ENCODE data around the gene ZNF337. TPM values are rescaled to one million over a fixed set of nuclear protein-coding genes. Genes with fewer than 3 reads are reported as not detected.
"Not testable (repeated sequence)": the region's sequence is repeated elsewhere in the genome, so short reads cannot be mapped to it uniquely, and the experiment has no call there.

ZNF337 gene
- total RNA-seq, 2 donors from 2014 or later, result 14.8 to 16.2 TPM

DNA sequence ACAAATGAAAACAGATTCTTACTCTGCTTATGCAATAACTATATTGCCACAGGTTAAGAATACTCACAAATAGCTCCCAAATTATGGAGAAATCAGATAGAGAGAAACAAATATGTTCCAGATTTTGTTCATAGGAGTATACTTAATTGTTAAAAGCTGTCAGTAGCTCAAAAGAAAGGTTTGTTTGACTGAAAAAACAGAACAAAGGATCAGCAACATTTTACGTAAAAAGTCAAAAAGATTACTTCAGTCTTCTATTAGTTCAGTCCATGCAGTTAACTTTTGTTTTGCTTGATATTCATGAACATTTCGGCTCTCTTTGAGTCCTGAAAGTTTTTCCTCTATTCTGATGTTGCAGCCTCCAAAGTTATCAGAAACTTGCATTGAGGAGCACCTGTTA lies 59.4 kb downstream of the ZNF337 start:
- Mint-ChIP-seq H3K36me3 (ENCODE audit: low read depth) (peaks cover 2% of the 10 kb centered on the region), H3K27ac (no peak overlapping the region), H3K27me3 (no peaks in the 10 kb centered on the region), H3K4me3 (no peak overlapping the region), H3K4me1 (peaks cover 3% of the 10 kb centered on the region)
- no peaks in the 10 kb centered on the region for H3K9me3 ChIP-seq (ENCODE audit: control insufficient read depth, low read length, poor library complexity, severe bottlenecking)
- ATAC-seq (no peak), DNase-seq (no peak)

DNA sequence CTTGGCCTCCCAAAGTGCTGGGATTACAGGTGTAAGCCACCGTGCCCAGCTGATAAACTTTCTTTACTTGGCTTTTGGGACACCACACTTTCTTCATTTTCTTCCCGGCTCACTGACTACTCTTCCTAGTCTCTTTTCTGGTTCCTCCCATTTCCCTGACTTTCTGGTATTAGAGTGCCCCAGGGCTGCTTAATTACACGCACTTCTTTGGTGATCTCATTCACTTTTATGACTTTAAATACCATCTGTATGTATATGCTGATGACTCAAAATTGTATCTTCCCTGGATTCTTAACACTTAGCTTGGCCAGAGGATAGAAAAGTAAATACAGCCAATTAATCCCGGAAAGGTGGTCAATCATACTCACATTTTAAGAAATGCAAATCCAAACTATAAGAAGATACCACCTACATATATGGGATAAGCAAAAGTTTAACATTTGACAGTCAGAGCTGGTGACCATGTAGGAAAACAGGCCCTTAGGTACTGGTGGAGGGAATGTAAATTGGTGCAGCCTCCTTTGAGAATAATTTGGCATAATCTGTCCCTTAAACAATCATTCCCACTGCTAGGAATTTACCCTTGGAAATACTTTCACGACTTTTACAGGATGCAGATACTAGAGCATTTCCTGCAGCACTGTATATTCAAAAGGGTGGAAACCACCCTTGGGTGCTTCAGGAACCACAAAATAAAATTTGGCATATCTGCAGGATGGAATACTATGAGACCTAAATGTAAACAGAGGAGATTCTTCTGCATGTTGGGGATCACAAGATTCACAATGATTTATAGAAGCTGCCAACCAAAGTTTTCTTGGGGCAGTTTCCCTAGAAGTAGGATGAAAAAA lies 63.5 kb downstream of the ZNF337 start:
- no peak overlapping the region for H3K27ac Mint-ChIP-seq
- H3K36me3 Mint-ChIP-seq (ENCODE audit: low read depth), result peaks cover 2% of the 10 kb centered on the region

DNA sequence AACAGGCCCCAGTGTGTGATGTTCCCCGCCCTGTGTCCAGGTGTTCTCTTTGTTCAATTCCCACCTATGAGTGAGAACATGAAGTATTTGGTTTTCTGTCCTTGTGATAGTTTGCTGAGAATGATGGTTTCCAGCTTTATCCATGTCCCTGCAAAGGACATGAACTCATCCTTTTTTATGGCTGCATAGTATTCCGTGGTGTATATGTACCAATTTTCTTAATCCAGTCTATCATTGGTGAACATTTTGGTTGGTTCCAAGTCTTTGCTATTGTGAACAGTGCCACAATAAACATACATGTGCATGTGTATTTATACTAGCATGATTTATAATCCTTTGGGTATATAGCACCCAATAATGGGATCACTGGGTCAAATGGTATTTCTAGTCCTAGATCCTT lies 66.0 kb downstream of the ZNF337 start:
- H3K4me3 Mint-ChIP-seq; ATAC-seq; H3K27ac Mint-ChIP-seq; H3K36me3 Mint-ChIP-seq (ENCODE audit: low read depth); DNase-seq; H3K9me3 ChIP-seq (ENCODE audit: control insufficient read depth, low read length, poor library complexity, severe bottlenecking); H3K27me3 Mint-ChIP-seq: not testable (repeated sequence)
- peaks cover 11% of the 10 kb centered on the region for H3K4me1 Mint-ChIP-seq

More for the DNA sequence above, 63.5 kb downstream of the ZNF337 start:
- ATAC-seq (no peak), DNase-seq (no peak)
- H3K9me3 ChIP-seq (ENCODE audit: control insufficient read depth, low read length, poor library complexity, severe bottlenecking), result no peaks in the 10 kb centered on the region
- Mint-ChIP-seq H3K27me3 (no peaks in the 10 kb centered on the region), H3K4me1 (peaks cover 5% of the 10 kb centered on the region), H3K4me3 (no peak overlapping the region)

DNA sequence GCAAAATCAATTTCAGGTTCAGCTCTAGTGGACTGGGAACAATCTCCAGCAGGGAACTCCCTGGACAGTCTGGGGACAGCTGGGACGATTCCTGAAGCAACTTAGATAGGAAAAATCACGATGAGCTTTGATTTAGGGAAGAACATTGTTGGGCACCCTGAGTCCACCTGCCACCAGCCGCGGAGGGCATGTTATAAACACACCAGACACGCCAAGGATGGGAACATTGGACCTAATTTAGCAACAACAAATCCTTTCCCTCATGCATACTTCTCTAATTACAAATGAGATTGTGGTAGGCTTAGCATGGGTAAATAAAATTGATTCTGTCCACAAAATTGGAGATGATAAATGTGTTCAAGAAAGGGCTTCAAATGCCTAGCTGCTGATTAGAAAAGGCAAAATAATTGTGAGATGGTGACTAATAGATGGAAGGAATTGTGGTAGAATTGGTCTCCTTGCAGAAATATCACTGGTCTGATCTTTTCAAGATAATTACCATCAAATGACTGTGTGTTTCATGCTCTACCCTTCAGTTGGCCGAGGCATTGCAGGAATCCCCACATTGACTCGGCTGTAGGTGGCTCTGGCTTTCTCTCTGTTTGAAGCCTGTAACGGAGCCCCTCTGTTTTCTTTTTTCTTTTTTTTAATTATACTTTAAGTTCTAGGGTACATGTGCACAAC lies 66.7 kb downstream of the ZNF337 start:
- peaks cover 11% of the 10 kb centered on the region for H3K4me1 Mint-ChIP-seq
- no peak overlapping the region for H3K4me3 Mint-ChIP-seq
- H3K36me3 Mint-ChIP-seq (ENCODE audit: low read depth), result peaks cover 2% of the 10 kb centered on the region
- DNase-seq, result no peak
- ATAC-seq, result no peak
- H3K27ac Mint-ChIP-seq, result no peak overlapping the region
- H3K27me3 Mint-ChIP-seq, result no peaks in the 10 kb centered on the region
- no peaks in the 10 kb centered on the region for H3K9me3 ChIP-seq (ENCODE audit: control insufficient read depth, low read length, poor library complexity, severe bottlenecking)

DNA sequence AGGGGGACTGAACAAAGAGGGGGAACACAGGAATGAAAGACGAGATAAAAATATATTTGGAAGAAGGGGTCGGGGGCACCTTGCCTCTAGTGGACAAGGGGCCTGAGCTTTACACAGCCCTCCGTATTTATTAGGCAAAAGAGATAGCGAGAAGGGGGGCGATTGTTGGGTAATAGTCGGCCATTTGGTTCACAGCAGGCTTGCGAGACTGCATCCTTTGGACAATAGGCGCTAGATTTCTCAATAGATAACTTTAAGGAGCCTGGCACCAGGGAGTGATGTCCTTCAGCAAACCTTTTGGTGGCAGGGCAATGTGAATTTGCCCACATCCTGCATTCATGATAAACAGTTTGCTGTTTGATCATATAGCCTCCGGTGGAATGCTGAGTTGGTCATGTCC lies 69.9 kb downstream of the ZNF337 start:
- Mint-ChIP-seq H3K4me1 (peaks cover 25% of the 10 kb centered on the region), H3K36me3 (ENCODE audit: low read depth) (no peaks in the 10 kb centered on the region), H3K27me3 (no peaks in the 10 kb centered on the region), H3K4me3 (no peak overlapping the region), H3K27ac (no peak overlapping the region)
- ATAC-seq (no peak), DNase-seq (no peak)
- H3K9me3 ChIP-seq (ENCODE audit: control insufficient read depth, low read length, poor library complexity, severe bottlenecking), result no peaks in the 10 kb centered on the region

DNA sequence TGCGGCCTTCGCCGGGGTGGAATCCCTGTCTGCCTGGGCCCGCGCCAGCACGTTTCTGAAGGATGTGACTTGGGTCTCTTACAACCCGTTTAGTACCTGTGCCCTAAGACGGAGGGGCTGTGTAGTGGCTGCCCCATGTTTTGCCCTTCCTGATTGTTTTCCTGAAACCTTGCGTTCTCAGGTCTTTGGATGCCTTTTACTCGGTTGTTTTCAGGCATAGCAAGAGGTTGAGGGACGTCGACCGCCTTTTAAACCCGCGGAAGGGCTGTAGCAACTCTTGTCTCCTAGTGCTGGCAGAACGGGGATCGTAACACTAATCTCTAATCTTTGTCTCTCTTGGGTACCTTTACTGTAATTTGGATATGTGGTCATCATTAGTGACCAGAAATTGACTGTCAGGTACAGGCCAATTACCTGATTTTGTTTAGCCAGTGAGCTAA lies 72.1 kb downstream of the ZNF337 start:
- no peak for DNase-seq
- Mint-ChIP-seq H3K4me1 (peaks cover 29% of the 10 kb centered on the region), H3K27ac (peak overlapping the region; percentile 96), H3K4me3 (peak overlapping the region; percentile 92), H3K27me3 (no peaks in the 10 kb centered on the region), H3K36me3 (ENCODE audit: low read depth) (no peaks in the 10 kb centered on the region)
- no peak for ATAC-seq
- H3K9me3 ChIP-seq (ENCODE audit: control insufficient read depth, low read length, poor library complexity, severe bottlenecking), result no peaks in the 10 kb centered on the region

Other genes starting within 250 kb of the ZNF337 start
- 1 to 10 TPM; 1.1 to 5.0 TPM for gene NINL, start 111.3 kb downstream of the ZNF337 start, total RNA-seq
- 1 to 10 TPM; 1.2 to 1.8 TPM for gene NANP, start 72.8 kb downstream of the ZNF337 start, total RNA-seq